ENCODE results near the gene LACC1. TPM values are rescaled to one million over a fixed set of nuclear protein-coding genes. Genes with fewer than 3 reads are reported as not detected.

LACC1 gene
- total and polyA plus RNA-seq, 2 donors (not counting 3 experiments of a cell fraction or from before 2014, with no cell fraction given) = 1.2 to 4.0 TPM

- intact Hi-C loops (cut with micrococcal nuclease) = no loop called here
- no peaks in the 10 kb centered on the region for H3K4me1 ChIP-seq (ENCODE audit: control insufficient read depth, extremely low read depth, insufficient read depth, low read length)
- H3K4me3 ChIP-seq (replicated peaks in 1 of 3; ENCODE audit: insufficient read depth in 1 of 3, low read depth in 1 of 3, low read length in 3 of 3) = no peak overlapping the region
- no peak overlapping the region for H3K27ac ChIP-seq (ENCODE audit: insufficient read depth, low read depth, low read length)
- H3K9me1 ChIP-seq (replicated peaks; ENCODE audit: control insufficient read depth, extremely low read depth, insufficient read depth, low read length) = no peaks in the 10 kb centered on the region
- no peaks in the 10 kb centered on the region for H3K79me2 ChIP-seq (ENCODE audit: control insufficient read depth, insufficient read depth, low read length)
- no peak overlapping the region for H3K9ac ChIP-seq (replicated peaks; ENCODE audit: extremely low read depth, insufficient read depth, low read length)
- FAIRE-seq = no peak
- no peak overlapping the region for H2AFZ ChIP-seq (ENCODE audit: low read depth, low read length)
- BruUV-seq (replicated peaks) = no TSS peak
- H3K4me2 ChIP-seq (ENCODE audit: insufficient read depth, low read length) = no peak overlapping the region
- H3K36me3 ChIP-seq (ENCODE audit: control insufficient read depth in 2 of 2, extremely low read depth in 1 of 2, insufficient read depth in 2 of 2, low read length in 2 of 2) = no peaks in the 10 kb centered on the region
- ChIA-PET POLR2A (no interaction called here), CTCF (no interaction called here)
- peaks cover 3 to 5% of the 10 kb centered on the region in 2 experiments for H3K27me3 ChIP-seq (ENCODE audit: control insufficient read depth in 2 of 2, insufficient read depth in 2 of 2, low read length in 2 of 2)
- H3K9me3 ChIP-seq (replicated peaks; ENCODE audit: control insufficient read depth, insufficient read depth, low read length) = no peaks in the 10 kb centered on the region
- TF ChIP-seq MAX (IDR thresholded peaks at IDR 0.05; ENCODE audit: insufficient read depth, insufficient read length) (no peak), POLR2A (IDR thresholded peaks at IDR 0.05; ENCODE audit: low read depth, low read length) (no peak), FOS (IDR thresholded peaks at IDR 0.05; ENCODE audit: borderline replicate concordance, insufficient read depth, low read length) (no peak), MYC (IDR thresholded peaks at IDR 0.05; ENCODE audit: low read depth, low read length) (no peak), JUN (IDR thresholded peaks at IDR 0.05; ENCODE audit: borderline replicate concordance, insufficient read depth, insufficient read length, low read depth) (no peak)
- dilution Hi-C loops (cut with MboI; ENCODE audit: extremely low pct_ligation_motif_present, low sequenced_read_pairs) = loop anchor here (25.0 kb wide), 1 partner anchor 538 kb away; no protein-coding TSS in a partner anchor
- DNase-seq (ENCODE audit: low read depth, low spot score) = no peak
- no peaks in the 10 kb centered on the region for H4K20me1 ChIP-seq (replicated peaks; ENCODE audit: control insufficient read depth, extremely low read depth, insufficient read depth, low read length)
These were observed 45.0 kb downstream of the LACC1 start for GRCh38 chr13:43924549-43925245.

- Histone ChIP-seq H4K20me1 (replicated peaks; ENCODE audit: control insufficient read depth, extremely low read depth, insufficient read depth, low read length) (no peaks in the 10 kb centered on the region), H3K79me2 (ENCODE audit: control insufficient read depth, insufficient read depth, low read length) (no peaks in the 10 kb centered on the region), H3K27me3 (ENCODE audit: control insufficient read depth in 2 of 2, insufficient read depth in 2 of 2, low read length in 2 of 2) (peaks cover 10% of the 10 kb centered on the region in 2 experiments), H3K4me2 (ENCODE audit: insufficient read depth, low read length) (no peak overlapping the region), H3K4me3 (replicated peaks in 1 of 3; ENCODE audit: insufficient read depth in 1 of 3, low read depth in 1 of 3, low read length in 3 of 3) (no peak overlapping the region), H3K4me1 (ENCODE audit: control insufficient read depth, extremely low read depth, insufficient read depth, low read length) (no peaks in the 10 kb centered on the region), H3K9me3 (replicated peaks; ENCODE audit: control insufficient read depth, insufficient read depth, low read length) (no peaks in the 10 kb centered on the region), H3K27ac (ENCODE audit: insufficient read depth, low read depth, low read length) (no peak overlapping the region), H3K9ac (replicated peaks; ENCODE audit: extremely low read depth, insufficient read depth, low read length) (no peak overlapping the region), H3K36me3 (ENCODE audit: control insufficient read depth in 2 of 2, extremely low read depth in 1 of 2, insufficient read depth in 2 of 2, low read length in 2 of 2) (no peaks in the 10 kb centered on the region), H3K9me1 (replicated peaks; ENCODE audit: control insufficient read depth, extremely low read depth, insufficient read depth, low read length) (no peaks in the 10 kb centered on the region), H2AFZ (ENCODE audit: low read depth, low read length) (no peak overlapping the region)
- intact Hi-C loops (cut with micrococcal nuclease) (no loop called here), dilution Hi-C loops (cut with MboI; ENCODE audit: extremely low pct_ligation_motif_present, low sequenced_read_pairs) (no loop called here)
- CTCF ChIA-PET = interaction anchor here (1.5 to 1.7 kb wide), 2 partner anchors 10 to 119 kb away, joined by 5 read pairs; no protein-coding TSS in a partner anchor
- DNase-seq (ENCODE audit: low read depth, low spot score) (no peak), FAIRE-seq (peak; percentile 38)
- no peak for TF ChIP-seq JUN (IDR thresholded peaks at IDR 0.05; ENCODE audit: borderline replicate concordance, insufficient read depth, insufficient read length, low read depth)
- no peak for TF ChIP-seq CTCF (IDR thresholded peaks at IDR 0.05; ENCODE audit: extremely low read depth in 1 of 2, insufficient read depth in 1 of 2, low read depth in 1 of 2, low read length in 2 of 2)
- no peak for TF ChIP-seq MAX (IDR thresholded peaks at IDR 0.05; ENCODE audit: insufficient read depth, insufficient read length)
- no peak for TF ChIP-seq EZH2 (IDR thresholded peaks at IDR 0.05; ENCODE audit: borderline replicate concordance, low read depth, low read length, severe bottlenecking)
- TF ChIP-seq POLR2AphosphoS5 (IDR thresholded peaks at IDR 0.05; ENCODE audit: insufficient read depth, low read depth, low read length) = no peak
- no peak for TF ChIP-seq POLR2A (IDR thresholded peaks at IDR 0.05; ENCODE audit: low read depth, low read length)
- TF ChIP-seq GATA2 (IDR thresholded peaks at IDR 0.05; ENCODE audit: insufficient read depth, insufficient read length, low read depth, low read length) = no peak
- no peak for TF ChIP-seq MYC (IDR thresholded peaks at IDR 0.05; ENCODE audit: low read depth, low read length)
- TF ChIP-seq FOS (IDR thresholded peaks at IDR 0.05; ENCODE audit: borderline replicate concordance, insufficient read depth, low read length) = no peak
- no TSS peak for BruUV-seq (replicated peaks)
- POLR2A ChIA-PET = no interaction called here
These were observed 50.2 kb downstream of the LACC1 start for GRCh38 chr13:43929947-43930346.
